Gastroesophageal sphincter (tissue), 3 donors: ENCODE measurements around the gene HYAL4.

Experiments used
- POLR2A ChIP-seq, 2 donors: fragments of 450-650 bp; IDR thresholded peaks; one replicate each; pipeline ENCODE4 v1.6.1; 2017; ENCODE audit warnings: antibody characterized with exemption in 2 of 2, mild to moderate bottlenecking in 2 of 2, moderate library complexity in 1 of 2
- POLR2AphosphoS5 ChIP-seq: sonication (generic); formaldehyde crosslinking; IDR thresholded peaks from one replicate; pipeline ENCODE4 v1.6.1; 2017; ENCODE audit warnings: antibody characterized with exemption
- TF ChIP-seq, protein P1 (sequence below), 4 experiments: fragments of 200-600 bp in 2 of 4; fragments of 450-650 bp in 2 of 4; sonication (generic) in 1 of 4; IDR thresholded peaks; one replicate each; pipeline ENCODE4 v1.5.1; 2017 to 2019; ENCODE audit warnings: antibody characterized with exemption in 4 of 4, mild to moderate bottlenecking in 2 of 4, moderate library complexity in 2 of 4

DNA sequence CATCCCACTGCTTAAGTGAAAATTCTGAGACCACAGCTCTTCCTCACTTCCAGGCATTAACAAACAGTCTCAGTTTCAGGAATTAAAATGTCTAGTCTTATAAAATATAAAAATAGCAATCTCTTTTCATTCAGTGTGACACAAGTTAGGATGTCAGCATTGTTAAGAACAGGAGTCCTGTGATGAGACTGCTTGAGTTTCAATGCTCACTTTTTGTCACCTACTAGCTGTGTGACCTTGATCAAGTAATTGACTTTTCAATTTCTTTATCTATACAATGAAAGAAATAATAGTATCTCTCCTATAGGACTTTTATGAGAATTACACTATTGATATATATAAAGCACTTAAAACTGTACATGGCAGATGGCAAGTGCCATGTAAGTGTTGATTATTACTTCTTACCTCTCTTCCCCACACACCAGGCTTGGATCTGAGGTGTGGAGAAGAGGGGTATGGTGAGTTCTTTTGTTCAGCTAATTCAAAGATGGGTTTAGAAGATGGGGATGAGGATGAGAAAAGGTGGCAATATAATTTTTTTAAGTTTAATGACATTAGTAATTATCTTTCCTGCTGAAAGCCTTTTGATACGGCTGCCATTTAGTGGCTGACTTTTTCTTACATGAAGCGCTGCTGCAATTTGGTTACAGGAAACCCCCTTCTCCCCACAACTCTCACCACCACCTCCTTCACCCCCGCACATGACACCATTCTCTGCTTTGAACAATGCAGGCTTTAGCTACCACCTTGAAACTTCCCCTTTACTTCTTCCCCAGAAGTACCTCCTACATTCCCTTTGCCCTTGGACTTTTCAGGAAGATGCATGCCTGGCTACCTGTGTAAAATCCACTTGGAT is 20.8 kb upstream of the HYAL4 start:
- TF ChIP-seq, protein P1, sequence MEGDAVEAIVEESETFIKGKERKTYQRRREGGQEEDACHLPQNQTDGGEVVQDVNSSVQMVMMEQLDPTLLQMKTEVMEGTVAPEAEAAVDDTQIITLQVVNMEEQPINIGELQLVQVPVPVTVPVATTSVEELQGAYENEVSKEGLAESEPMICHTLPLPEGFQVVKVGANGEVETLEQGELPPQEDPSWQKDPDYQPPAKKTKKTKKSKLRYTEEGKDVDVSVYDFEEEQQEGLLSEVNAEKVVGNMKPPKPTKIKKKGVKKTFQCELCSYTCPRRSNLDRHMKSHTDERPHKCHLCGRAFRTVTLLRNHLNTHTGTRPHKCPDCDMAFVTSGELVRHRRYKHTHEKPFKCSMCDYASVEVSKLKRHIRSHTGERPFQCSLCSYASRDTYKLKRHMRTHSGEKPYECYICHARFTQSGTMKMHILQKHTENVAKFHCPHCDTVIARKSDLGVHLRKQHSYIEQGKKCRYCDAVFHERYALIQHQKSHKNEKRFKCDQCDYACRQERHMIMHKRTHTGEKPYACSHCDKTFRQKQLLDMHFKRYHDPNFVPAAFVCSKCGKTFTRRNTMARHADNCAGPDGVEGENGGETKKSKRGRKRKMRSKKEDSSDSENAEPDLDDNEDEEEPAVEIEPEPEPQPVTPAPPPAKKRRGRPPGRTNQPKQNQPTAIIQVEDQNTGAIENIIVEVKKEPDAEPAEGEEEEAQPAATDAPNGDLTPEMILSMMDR (IDR thresholded peaks at IDR 0.05): no peak
- TF ChIP-seq POLR2AphosphoS5: no peak
- no peak for TF ChIP-seq POLR2A (IDR thresholded peaks at IDR 0.05)
